Activated CD4-positive, alpha-beta T cell treated with anti-CD3 and anti-CD28 coated beads, Interleukin-2, amount 10 ng/mL, durations not matched to agents 7 days and 5 days (primary cell): ENCODE data around the gene FMO2. TPM values are rescaled to one million over a fixed set of nuclear protein-coding genes. Genes with fewer than 3 reads are reported as not detected.

Experiments used
- CTCF ChIA-PET: fragments of 350-600 bp; sonication (Branson Sonifier 250); formaldehyde crosslinking; loops from one replicate; lab custom pipeline; 2021; ENCODE audit warnings: antibody characterized with exemption; lab: Charles Lee
- POLR2A ChIA-PET: fragments of 350-600 bp; sonication (Branson Sonifier 250); formaldehyde crosslinking; loops from one replicate; lab custom pipeline; 2021; ENCODE audit warnings: antibody characterized with exemption; lab: Charles Lee
- DNase-seq: peaks from one replicate; pipeline ENCODE4 v3.0.0-alpha.2; 2020
- H3K27ac Mint-ChIP-seq: one replicate; pipeline ENCODE4 v1.8.0; 2021; ENCODE audit warnings: mild to moderate bottlenecking, moderate library complexity, mixed read lengths
- H3K27me3 Mint-ChIP-seq: one replicate; pipeline ENCODE4 v1.8.0; 2021; ENCODE audit warnings: mixed read lengths
- H3K36me3 Mint-ChIP-seq: one replicate; pipeline ENCODE4 v1.8.0; 2021; ENCODE audit warnings: low read depth, mixed read lengths
- H3K4me1 Mint-ChIP-seq: one replicate; pipeline ENCODE4 v1.8.0; 2021; ENCODE audit warnings: mixed read lengths
- H3K4me3 Mint-ChIP-seq: one replicate; pipeline ENCODE4 v1.8.0; 2021; ENCODE audit warnings: mild to moderate bottlenecking, moderate library complexity, mixed read lengths
- H3K9me3 Mint-ChIP-seq: one replicate; pipeline ENCODE4 v1.8.0; 2021; ENCODE audit warnings: mixed read lengths
- total RNA-seq, 2 experiments: library from RNA; stranded (reverse); gene quantifications; one replicate each; pipeline ENCODE4 v1.2.3, GENCODE V29; 2021

Gene FMO2
- total RNA-seq, 2 experiments from 2014 or later: not detected

DNA sequence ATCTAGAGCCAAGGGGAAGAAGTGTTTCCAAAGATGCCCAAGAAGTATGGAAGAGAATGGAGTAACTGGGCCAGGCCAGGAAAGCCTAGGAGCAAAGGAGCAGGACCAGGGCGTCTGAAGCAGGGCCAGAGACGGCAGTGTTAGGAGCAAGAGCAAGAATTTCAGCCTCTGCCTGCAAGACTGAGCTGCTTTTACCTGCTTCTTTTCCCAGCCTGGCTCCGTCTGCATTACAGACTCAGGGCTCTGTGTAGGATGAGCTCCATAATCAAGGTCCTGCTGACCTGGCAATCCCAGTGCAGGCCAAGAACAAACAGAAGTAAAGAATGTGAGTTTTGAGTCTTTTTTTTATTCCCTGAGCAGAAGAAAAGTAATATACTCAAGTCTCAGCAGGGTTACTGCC is 73.3 kb downstream of the FMO2 start:
- Mint-ChIP-seq H3K27me3 (peaks cover 8% of the 10 kb centered on the region), H3K27ac (no peak overlapping the region), H3K9me3 (no peaks in the 10 kb centered on the region), H3K4me1 (no peaks in the 10 kb centered on the region), H3K36me3 (no peaks in the 10 kb centered on the region), H3K4me3 (no peak overlapping the region)
- ChIA-PET POLR2A (no interaction called here), CTCF (no interaction called here)
- DNase-seq: no peak

DNA sequence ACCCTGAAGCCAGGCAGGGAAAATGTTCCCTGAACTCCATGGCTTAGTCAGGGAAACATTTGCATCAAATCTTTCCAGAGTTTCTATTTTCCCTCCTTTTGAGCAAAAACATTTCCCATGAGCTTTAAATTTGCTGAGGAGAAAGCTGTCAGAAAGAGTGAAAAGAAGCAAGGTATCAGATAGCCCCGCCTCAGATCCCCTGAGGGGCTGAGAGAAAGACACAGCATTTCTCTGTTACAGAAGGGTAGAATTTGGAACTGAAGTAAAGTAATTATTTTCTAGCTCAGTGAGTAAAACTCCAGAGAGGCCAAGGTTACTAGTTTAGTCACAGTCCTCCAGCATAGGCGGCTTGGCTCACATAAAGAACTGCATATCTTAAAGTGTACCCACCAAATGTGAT is 73.8 kb downstream of the FMO2 start:
- no peaks in the 10 kb centered on the region for H3K9me3 Mint-ChIP-seq
- DNase-seq: no peak
- ChIA-PET CTCF (no interaction called here), POLR2A (no interaction called here)
- H3K27me3 Mint-ChIP-seq: peaks cover 8% of the 10 kb centered on the region
- no peak overlapping the region for H3K4me3 Mint-ChIP-seq
- no peak overlapping the region for H3K27ac Mint-ChIP-seq
- H3K4me1 Mint-ChIP-seq: no peaks in the 10 kb centered on the region
- H3K36me3 Mint-ChIP-seq: no peaks in the 10 kb centered on the region

Other genes with a start within 250 kb of the FMO2 start
- not detected for gene MROH9, start 249.8 kb upstream of the FMO2 start, total RNA-seq
- not detected for gene FMO3, start 94.4 kb upstream of the FMO2 start, total RNA-seq
- gene FMO1, start 63.2 kb downstream of the FMO2 start, total RNA-seq: not detected
- gene FMO4, start 128.9 kb downstream of the FMO2 start, total RNA-seq: 1 to 10 TPM; 1.0 to 1.7 TPM